ENCODE measurements around the gene HSCB.
"Not testable (repeated sequence)": the region's sequence is repeated elsewhere in the genome, so short reads cannot be mapped to it uniquely, and the experiment has no call there.

The HSCB gene

DNA sequence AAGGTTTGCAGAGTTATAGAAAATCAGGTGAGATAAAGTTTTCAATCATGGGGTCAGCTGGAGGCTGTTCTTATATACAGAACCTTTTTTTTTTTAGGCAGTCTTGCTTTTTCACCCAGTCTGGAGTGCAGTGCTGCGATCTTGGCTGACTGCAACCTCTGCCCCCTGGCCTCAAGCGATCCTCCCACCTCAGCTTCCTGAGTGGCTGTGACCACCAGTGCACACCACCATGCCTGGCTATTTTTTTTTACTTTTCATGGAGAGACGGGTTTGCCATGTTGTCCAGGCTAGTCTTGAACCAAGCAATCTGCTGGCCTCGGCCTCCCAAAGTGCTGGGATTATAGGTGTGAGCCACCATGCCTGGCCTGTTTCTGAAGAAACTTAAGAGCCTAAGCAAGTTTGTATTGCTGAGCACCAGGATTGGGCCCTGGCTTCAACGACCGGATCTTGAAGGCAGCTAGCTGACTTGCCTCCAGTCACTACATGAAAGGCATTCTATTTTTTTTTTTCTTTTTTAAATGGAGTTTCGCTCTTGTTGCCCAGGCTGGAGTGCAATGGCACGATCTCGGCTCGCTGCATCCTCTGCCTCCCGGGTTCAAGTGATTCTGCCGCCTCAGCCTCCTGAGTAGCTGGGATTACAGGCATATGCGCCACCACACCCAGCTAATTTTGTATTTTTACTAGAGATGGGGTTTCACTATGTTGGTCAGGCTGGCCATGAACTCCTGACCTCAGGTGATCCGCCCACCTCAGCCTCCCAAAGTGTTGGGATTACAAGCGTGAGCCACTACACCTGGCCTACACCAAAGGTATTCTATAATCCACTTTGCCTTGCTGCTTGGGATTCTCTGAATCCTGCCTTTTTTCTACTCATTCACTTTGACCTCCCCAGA, 50.9 kb downstream of the HSCB start:
- no peak for DNase-seq

DNA sequence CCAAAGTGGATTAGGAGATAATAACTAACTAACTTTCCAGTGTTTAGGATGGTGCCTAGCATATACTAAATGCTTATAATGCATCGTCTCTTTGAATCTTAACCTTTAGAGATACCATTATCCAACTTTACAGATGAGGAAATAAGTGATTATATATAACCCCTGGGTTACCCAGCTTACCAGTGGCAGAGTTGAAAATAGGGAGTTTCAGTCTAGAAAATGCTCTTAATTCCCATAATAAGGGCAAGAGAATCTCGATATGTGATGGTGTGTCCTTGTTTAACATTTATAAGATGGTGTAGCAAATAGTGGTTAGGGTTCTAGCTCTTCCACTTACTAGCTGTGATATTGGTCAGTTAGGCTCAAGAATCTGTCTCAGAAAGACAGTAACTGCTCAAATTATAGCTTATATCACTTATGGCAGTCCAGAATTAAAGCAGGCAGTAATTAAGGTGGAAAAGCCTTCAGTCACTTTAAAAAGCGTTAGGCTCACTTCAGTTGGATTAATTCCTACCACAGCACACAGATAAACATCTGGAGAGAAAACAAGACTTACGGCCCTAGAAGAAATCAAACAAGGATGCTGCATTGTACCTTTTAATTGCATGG, 52.2 kb downstream of the HSCB start:
- DNase-seq, result no peak

DNA sequence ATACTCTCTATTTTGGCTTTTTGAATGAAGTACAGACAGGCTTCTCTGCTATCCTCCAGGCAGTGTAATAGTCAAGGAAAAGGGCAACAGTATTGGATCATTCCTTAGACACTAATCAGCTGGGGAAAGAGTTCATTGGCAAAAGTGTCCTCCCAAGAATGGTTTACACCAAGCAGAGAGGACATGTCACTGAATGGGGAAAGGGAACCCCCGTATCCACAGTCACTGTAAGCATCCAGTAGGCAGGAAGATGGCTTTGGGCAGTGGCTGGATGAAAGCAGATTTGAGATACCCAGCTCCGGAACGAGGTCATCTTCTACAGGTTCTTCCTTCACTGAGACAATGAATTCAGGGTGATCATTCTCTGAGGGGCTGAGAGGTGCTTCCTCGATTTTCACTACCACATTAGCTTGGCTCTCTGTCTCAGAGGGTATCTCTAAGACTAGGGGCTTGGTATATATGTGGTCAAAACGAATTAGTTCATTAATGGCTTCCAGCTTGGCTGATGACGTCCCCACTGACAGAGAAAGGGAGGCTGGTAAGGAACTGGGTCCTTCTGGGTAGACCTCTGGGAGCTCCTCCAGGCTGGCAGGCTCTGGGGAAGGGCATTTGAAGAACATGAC, 53.3 kb downstream of the HSCB start:
- no peak for DNase-seq

DNA sequence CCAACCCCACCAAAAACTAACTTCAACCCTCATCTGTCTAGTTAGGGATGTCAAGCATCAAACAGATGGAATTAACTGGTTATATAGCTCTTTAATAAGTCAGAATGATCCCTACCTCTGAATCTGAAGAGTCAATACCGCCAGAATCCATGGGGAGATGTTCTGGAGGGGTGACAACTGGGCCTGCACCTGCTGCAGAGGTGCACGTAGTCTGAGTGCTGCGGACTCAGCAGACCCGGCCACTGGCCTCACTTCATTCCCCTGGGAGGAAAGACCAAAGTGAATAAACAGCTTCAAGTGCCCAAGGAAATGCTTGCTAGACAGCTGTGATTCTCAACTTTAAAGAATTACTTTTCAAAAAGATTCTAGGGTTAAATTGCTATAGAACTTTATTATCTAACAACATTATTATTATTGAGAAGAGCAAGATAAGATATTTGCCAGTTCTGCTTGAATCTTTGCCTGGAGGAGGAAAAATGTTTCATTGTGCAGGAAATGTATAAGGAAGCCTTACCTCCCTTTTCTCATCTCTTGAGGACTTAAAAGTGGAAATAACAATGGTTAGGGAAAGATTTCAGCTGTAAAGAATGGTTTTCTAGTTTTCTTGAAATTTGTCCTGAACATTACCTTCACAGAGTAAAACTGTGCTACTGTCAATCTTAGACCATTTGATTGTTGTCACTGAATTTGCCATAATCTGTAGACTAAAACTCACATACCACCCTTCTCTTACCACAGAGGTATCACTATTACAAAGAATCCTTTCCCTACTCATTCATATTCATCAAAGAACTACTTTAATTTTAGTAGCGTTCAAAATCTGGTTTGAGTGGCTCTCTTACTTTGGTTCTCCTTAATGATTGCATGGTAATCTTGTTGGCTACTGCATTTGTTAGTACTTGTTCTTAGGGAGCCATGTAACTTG, 54.4 kb downstream of the HSCB start:
- no peak for DNase-seq

GRCh38 chr22:28798810-28799605, 57.2 kb downstream of the HSCB start:
- DNase-seq, result no peak

DNA sequence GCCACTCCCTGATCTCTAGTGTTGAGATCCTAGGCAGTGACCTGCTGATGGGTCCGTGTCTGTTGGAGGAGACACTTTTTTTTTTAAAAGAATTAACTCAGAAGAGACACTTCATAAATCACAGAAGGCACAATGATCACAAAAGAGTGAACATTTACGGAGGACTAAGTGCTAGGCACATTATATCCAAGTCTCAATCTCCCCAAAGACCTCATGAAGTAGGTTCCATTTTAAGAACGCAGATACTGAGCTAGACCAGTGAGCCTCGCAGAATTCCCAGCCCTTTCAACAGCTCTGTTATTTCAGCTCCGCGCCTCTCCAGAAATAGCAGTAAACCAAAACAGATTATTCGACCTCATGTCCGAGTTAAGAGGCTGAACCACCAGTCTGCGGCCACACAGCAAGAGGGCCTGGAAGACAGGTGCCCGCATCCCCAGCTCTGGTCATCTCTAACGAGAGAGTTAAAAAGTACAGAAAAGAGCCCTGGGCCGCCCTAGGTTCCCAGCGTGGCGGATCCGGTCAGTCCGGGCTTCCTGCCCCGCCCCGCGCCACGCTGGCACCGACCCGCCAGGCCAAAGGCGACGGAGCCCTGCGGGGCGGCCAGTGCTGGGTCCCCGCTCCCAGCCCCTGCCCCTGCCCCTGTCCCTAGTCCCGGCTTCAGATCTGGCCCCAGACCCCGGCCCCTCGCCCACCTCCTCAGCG, 57.9 kb downstream of the HSCB start:
- DNase-seq, result no peak

DNA sequence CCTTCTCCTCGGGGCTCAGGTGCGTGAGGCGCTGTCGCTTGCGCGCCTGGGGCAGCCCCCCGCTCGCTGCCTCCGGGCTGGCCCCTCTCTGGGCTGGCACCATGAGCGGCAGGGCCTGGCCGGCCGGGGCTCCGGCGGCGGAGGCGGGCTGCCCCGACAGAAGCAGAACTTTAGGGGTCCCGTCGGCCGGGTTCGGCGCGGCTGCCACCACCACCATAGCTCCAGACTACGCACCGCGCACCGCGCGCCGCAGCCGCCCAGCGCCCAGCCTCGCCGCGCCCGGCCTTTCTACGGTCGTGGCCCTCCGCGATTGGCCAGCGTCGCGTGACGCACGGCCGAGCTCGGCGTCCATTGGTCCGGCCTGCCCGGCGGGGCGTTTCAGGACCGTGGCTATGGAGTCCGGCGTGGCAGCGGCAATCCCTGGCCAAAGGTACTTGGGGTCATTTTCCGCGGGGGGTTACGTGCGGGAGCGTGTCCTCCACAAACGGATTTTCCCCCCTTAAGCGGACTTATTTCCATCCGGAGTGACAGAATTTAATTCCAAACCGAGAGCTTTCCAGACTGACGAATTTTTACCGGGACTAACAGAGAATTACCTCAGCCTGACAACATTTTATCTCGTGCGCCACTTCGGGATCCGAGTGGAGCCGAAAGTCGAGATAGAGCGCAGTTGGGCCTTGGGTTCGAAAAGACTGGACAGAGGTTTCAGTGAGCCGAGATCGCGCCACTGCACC, 58.6 kb downstream of the HSCB start, which contains the start of gene XBP1:
Gene XBP1, minus strand, starts transcription at position 262 of the 734 bp plus-strand sequence.
- DNase-seq, result peak; percentile 88

DNA sequence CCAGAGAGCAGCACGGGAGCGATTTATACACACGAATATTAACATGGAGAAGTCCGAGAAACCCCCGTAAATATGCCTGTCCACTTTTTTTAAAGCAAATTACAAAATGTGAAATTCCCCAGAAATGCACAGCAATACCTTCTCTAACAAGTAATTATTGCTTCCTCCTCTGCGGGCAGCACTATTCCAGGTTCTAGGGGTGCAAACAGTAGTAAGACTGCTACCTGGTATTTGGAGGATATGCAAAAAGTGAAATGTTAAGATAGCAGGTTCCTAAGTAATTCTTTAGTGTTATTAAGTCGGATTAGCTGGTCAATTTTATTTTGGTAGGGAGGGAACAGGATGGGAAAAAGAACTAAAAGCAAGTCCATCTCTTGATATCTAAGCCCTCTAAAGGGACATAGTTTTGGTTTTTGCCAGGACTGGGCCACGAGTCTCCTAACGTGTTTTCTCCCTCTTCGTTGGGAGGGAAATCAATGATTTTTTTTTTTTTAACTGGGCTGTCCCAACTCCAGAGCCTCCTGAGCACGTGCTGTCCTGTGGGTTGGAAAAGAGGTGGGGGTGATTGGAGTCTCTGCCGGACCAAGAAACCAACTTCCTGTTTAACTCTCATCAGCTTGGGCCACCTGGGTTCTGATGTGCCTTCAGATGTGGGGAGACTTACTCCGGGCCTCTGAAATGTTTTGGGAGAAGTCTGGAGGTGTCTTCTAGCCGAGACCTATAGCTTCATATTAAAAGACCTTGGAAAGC, 60.2 kb downstream of the HSCB start:
- DNase-seq, result no peak

DNA sequence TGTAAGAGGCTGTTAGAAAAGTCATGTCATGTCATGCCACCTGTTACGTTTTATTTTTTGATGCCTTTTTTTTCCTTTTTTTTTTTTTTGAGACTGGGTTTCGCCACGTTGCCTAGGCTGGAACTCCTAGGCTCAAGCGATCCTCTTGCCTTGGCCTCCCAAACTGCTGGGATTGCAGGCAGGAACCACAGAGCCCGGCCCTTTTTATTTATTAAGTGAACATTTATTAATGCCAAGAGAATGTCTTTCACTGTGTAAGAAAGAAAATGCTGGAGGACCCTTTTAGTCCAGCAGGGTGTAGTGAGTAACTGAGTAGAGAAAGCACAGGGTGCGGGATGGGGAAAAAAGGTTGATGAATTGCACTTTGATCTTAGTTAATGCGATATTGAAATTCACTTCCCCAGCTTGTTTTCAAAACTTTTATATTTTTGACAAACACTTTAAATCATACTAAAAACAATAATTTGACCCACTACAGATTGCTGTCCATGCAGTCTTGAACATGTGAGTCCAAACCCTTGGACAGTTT, 60.8 kb downstream of the HSCB start:
- DNase-seq, result no peak

DNA sequence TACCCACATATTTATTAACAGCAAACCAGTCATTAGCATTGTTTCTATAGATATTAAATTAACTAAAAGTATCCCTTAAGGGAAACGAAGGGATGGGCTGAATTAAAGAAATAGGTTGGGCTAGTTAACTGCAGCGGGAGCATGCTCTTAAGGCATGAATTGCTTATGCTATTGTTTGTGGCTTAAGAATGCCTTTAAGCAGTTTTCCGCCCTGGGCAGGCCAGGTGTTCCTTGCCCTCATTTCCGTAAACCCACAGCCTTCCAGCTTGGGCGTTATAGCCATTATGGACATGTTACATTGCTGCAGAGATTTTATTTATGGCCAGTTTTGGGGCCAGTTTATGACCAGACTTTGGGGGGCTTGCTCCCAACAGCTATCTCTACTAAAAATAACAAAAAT, 63.6 kb downstream of the HSCB start:
- DNase-seq, result not testable (repeated sequence)

Data from cortex of kidney (tissue), 1 donor.